Measurements from ENCODE around the gene C4orf54. TPM values are rescaled to one million over a fixed set of nuclear protein-coding genes. Genes with fewer than 3 reads are reported as not detected.

The C4orf54 gene
- total and polyA plus RNA-seq, 2 experiments from 2014 or later: 0.06 TPM; not detected in 1

GRCh38 chr4:99642725-99643489 is 14.7 kb downstream of the C4orf54 start:
- no peak for TF ChIP-seq CTCF (IDR thresholded peaks at IDR 0.05; ENCODE audit: low read depth, low read length)
- Histone ChIP-seq H3K27me3 (no peaks in the 10 kb centered on the region), H3K36me3 (no peaks in the 10 kb centered on the region), H3K4me1 (ENCODE audit: low read depth) (peaks cover 32% of the 10 kb centered on the region), H3K9me3 (ENCODE audit: low read depth) (no peaks in the 10 kb centered on the region), H3K4me3 (no peak overlapping the region), H3K27ac (no peak overlapping the region)
- peak in 1 of 2 donors; percentile 6 for DNase-seq (ENCODE audit: low read depth in 1 of 2, low spot score in 1 of 2)

DNA sequence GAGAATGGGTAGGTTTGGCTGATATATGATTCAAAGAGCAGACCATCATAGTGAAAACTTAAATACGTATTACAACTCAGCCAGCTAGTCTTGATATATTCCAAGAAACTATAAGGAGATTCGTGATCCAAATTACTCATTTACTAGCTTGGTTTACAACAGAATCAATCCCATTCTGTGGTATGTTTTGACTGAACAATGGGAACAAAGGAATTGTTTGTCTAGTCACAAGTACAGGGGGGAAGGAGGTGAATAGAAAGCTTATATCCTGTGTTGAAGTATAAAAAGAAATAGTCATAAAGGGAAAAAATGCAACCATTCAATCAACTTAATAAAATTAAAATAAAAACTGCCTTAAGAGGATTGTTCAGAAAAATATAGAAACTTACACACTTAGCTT is 17.0 kb downstream of the C4orf54 start:
- peaks cover 20% of the 10 kb centered on the region for H3K4me1 ChIP-seq (ENCODE audit: low read depth)
- no peak overlapping the region for H3K27ac ChIP-seq
- H3K9me3 ChIP-seq (ENCODE audit: low read depth): no peaks in the 10 kb centered on the region
- no peak overlapping the region for H3K4me3 ChIP-seq
- no peak for TF ChIP-seq CTCF (IDR thresholded peaks at IDR 0.05; ENCODE audit: low read depth, low read length)
- H3K36me3 ChIP-seq: no peaks in the 10 kb centered on the region
- no peaks in the 10 kb centered on the region for H3K27me3 ChIP-seq
- no peak for DNase-seq (ENCODE audit: low read depth in 1 of 2, low spot score in 1 of 2)

- Histone ChIP-seq H3K27ac (no peak overlapping the region), H3K4me3 (no peak overlapping the region), H3K4me1 (ENCODE audit: low read depth) (no peaks in the 10 kb centered on the region), H3K36me3 (no peaks in the 10 kb centered on the region), H3K9me3 (ENCODE audit: low read depth) (no peaks in the 10 kb centered on the region), H3K27me3 (no peaks in the 10 kb centered on the region)
- no peak for DNase-seq (ENCODE audit: low read depth in 1 of 2, low spot score in 1 of 2)
- TF ChIP-seq CTCF (IDR thresholded peaks at IDR 0.05; ENCODE audit: low read depth, low read length): no peak
Observed at GRCh38 chr4:99637174-99637573, 20.5 kb downstream of the C4orf54 start.

DNA sequence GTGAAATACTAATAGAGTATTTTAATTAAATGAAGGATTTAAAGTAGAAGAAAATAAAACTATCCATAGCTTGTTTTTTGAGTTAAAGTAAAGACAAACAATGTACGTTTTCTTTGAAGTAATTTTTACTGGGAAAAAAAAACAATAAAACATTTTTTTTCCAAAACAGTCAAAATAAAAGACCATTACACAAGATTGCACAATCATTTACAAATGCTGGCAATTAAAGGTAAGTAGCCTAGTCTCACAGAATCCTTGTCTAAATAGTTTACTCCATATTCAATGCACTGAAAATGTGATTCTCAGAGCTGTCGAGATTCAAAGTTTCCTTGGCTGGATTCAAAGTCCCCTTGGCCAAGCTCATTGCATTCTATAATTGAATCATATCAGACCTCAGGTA is 21.2 kb downstream of the C4orf54 start:
- H3K4me1 ChIP-seq (ENCODE audit: low read depth): no peaks in the 10 kb centered on the region
- H3K36me3 ChIP-seq: no peaks in the 10 kb centered on the region
- no peaks in the 10 kb centered on the region for H3K9me3 ChIP-seq (ENCODE audit: low read depth)
- H3K27me3 ChIP-seq: no peaks in the 10 kb centered on the region
- no peak for TF ChIP-seq CTCF (IDR thresholded peaks at IDR 0.05; ENCODE audit: low read depth, low read length)
- H3K27ac ChIP-seq: no peak overlapping the region
- DNase-seq (ENCODE audit: low read depth in 1 of 2, low spot score in 1 of 2): no peak
- no peak overlapping the region for H3K4me3 ChIP-seq

GRCh38 chr4:99635601-99636000 is 22.0 kb downstream of the C4orf54 start:
- H3K4me3 ChIP-seq: no peak overlapping the region
- H3K9me3 ChIP-seq (ENCODE audit: low read depth): no peaks in the 10 kb centered on the region
- H3K36me3 ChIP-seq: no peaks in the 10 kb centered on the region
- H3K4me1 ChIP-seq (ENCODE audit: low read depth): no peaks in the 10 kb centered on the region
- DNase-seq (ENCODE audit: low read depth in 1 of 2, low spot score in 1 of 2): no peak
- no peaks in the 10 kb centered on the region for H3K27me3 ChIP-seq
- H3K27ac ChIP-seq: no peak overlapping the region
- no peak for TF ChIP-seq CTCF (IDR thresholded peaks at IDR 0.05; ENCODE audit: low read depth, low read length)
